ENCODE data around the gene LTB4R2. TPM values are rescaled to one million over a fixed set of nuclear protein-coding genes. Genes with fewer than 3 reads are reported as not detected.

LTB4R2 gene
- total RNA-seq, 1 donor from 2014 or later, result 9.3 TPM

GRCh38 chr14:24338843-24339242, 28.9 kb downstream of the LTB4R2 start:
- H3K4me3 Mint-ChIP-seq (ENCODE audit: unreplicated experiment), result no peak overlapping the region
- H2AFZ ChIP-seq (ENCODE audit: low read depth, low read length), result no peak overlapping the region
- no peak for DNase-seq (ENCODE audit: low read depth)
- H4K20me1 ChIP-seq (ENCODE audit: insufficient read depth, low read length), result no peaks in the 10 kb centered on the region
- peaks cover 4% of the 10 kb centered on the region for H3K4me1 ChIP-seq (ENCODE audit: insufficient read depth, low read length)
- no peak for FAIRE-seq
- no peak overlapping the region for H3K9ac ChIP-seq (ENCODE audit: low read length)
- H3K27me3 ChIP-seq (ENCODE audit: insufficient read depth, low read length), result peaks cover 60% of the 10 kb centered on the region
- no peak overlapping the region for H3K27ac ChIP-seq (ENCODE audit: low read depth, low read length)
- H3K9me3 Mint-ChIP-seq (ENCODE audit: unreplicated experiment), result peaks cover 10% of the 10 kb centered on the region
- H3K27me3 Mint-ChIP-seq (ENCODE audit: low read depth, unreplicated experiment), result peaks cover 78% of the 10 kb centered on the region
- no peaks in the 10 kb centered on the region for H3K36me3 ChIP-seq (ENCODE audit: insufficient read depth, low read length)
- H3K27ac Mint-ChIP-seq (ENCODE audit: unreplicated experiment), result no peak overlapping the region
- no peaks in the 10 kb centered on the region for H3K79me2 ChIP-seq (ENCODE audit: insufficient read depth, low read length)
- no peak overlapping the region for H3K4me3 ChIP-seq (ENCODE audit: insufficient read depth, low read depth, low read length)
- peak overlapping the region; percentile 71 for H3K4me2 ChIP-seq (ENCODE audit: low read length)
- peaks cover 2% of the 10 kb centered on the region for H3K36me3 Mint-ChIP-seq (ENCODE audit: low read depth, unreplicated experiment)
- TF ChIP-seq EZH2 (IDR thresholded peaks at IDR 0.05; ENCODE audit: insufficient read depth, low read length), result no peak
- no peak for TF ChIP-seq CTCF (IDR thresholded peaks at IDR 0.05; ENCODE audit: insufficient read depth, low read depth, low read length)
- H3K4me1 Mint-ChIP-seq (ENCODE audit: low read depth, unreplicated experiment), result peaks cover 2% of the 10 kb centered on the region
- no peaks in the 10 kb centered on the region for H3K9me3 ChIP-seq (ENCODE audit: insufficient read depth, low read depth, low read length)

GRCh38 chr14:24339284-24340151, 29.6 kb downstream of the LTB4R2 start, which contains the start of gene RIPK3:
RIPK3 (minus strand) TSS chr14:24339991; CDS start chr14:24339826, 165 bp downstream.
- H3K27ac ChIP-seq (ENCODE audit: low read depth, low read length), result no peak within 1 kb of the TSS
- no peak within 1 kb of the TSS for H3K27ac Mint-ChIP-seq (ENCODE audit: unreplicated experiment)
- peaks cover 5% of the 10 kb centered on the region for H3K4me1 Mint-ChIP-seq (ENCODE audit: low read depth, unreplicated experiment)
- H3K4me2 ChIP-seq (ENCODE audit: low read length), result peak within 1 kb of the TSS; percentile 71
- peaks cover 10% of the 10 kb centered on the region for H3K9me3 Mint-ChIP-seq (ENCODE audit: unreplicated experiment)
- H3K27me3 Mint-ChIP-seq (ENCODE audit: low read depth, unreplicated experiment), result peaks cover 74% of the 10 kb centered on the region
- H3K4me3 Mint-ChIP-seq (ENCODE audit: unreplicated experiment), result peak within 1 kb of the TSS; percentile 62
- H3K36me3 ChIP-seq (ENCODE audit: insufficient read depth, low read length), result no peaks in the 10 kb centered on the region
- H3K9ac ChIP-seq (ENCODE audit: low read length), result no peak within 1 kb of the TSS
- peaks cover 2% of the 10 kb centered on the region for H3K36me3 Mint-ChIP-seq (ENCODE audit: low read depth, unreplicated experiment)
- DNase-seq (ENCODE audit: low read depth), result no peak
- no peaks in the 10 kb centered on the region for H3K4me1 ChIP-seq (ENCODE audit: insufficient read depth, low read length)
- H3K9me3 ChIP-seq (ENCODE audit: insufficient read depth, low read depth, low read length), result no peaks in the 10 kb centered on the region
- H2AFZ ChIP-seq (ENCODE audit: low read depth, low read length), result peak within 1 kb of the TSS; percentile 55
- H4K20me1 ChIP-seq (ENCODE audit: insufficient read depth, low read length), result no peaks in the 10 kb centered on the region
- peaks cover 54% of the 10 kb centered on the region for H3K27me3 ChIP-seq (ENCODE audit: insufficient read depth, low read length)
- H3K4me3 ChIP-seq (ENCODE audit: insufficient read depth, low read depth, low read length), result peak within 1 kb of the TSS; percentile 19
- no peaks in the 10 kb centered on the region for H3K79me2 ChIP-seq (ENCODE audit: insufficient read depth, low read length)
- no peak for FAIRE-seq
- no peak for TF ChIP-seq CTCF (IDR thresholded peaks at IDR 0.05; ENCODE audit: insufficient read depth, low read depth, low read length)
- peak; percentile 50 for TF ChIP-seq EZH2 (IDR thresholded peaks at IDR 0.05; ENCODE audit: insufficient read depth, low read length)

- H3K4me3 Mint-ChIP-seq (ENCODE audit: unreplicated experiment), result no peak overlapping the region
- peaks cover 5% of the 10 kb centered on the region for H3K4me1 Mint-ChIP-seq (ENCODE audit: low read depth, unreplicated experiment)
- H3K36me3 Mint-ChIP-seq (ENCODE audit: low read depth, unreplicated experiment), result peaks cover 2% of the 10 kb centered on the region
- Histone ChIP-seq H3K36me3 (ENCODE audit: insufficient read depth, low read length) (no peaks in the 10 kb centered on the region), H3K9me3 (ENCODE audit: insufficient read depth, low read depth, low read length) (no peaks in the 10 kb centered on the region), H3K4me2 (ENCODE audit: low read length) (no peak overlapping the region), H3K27me3 (ENCODE audit: insufficient read depth, low read length) (peaks cover 52% of the 10 kb centered on the region), H3K79me2 (ENCODE audit: insufficient read depth, low read length) (no peaks in the 10 kb centered on the region), H3K4me3 (ENCODE audit: insufficient read depth, low read depth, low read length) (no peak overlapping the region), H3K4me1 (ENCODE audit: insufficient read depth, low read length) (no peaks in the 10 kb centered on the region), H4K20me1 (ENCODE audit: insufficient read depth, low read length) (no peaks in the 10 kb centered on the region), H2AFZ (ENCODE audit: low read depth, low read length) (no peak overlapping the region), H3K9ac (ENCODE audit: low read length) (no peak overlapping the region), H3K27ac (ENCODE audit: low read depth, low read length) (no peak overlapping the region)
- no peak for FAIRE-seq
- H3K27me3 Mint-ChIP-seq (ENCODE audit: low read depth, unreplicated experiment), result peaks cover 65% of the 10 kb centered on the region
- no peak for DNase-seq (ENCODE audit: low read depth)
- H3K27ac Mint-ChIP-seq (ENCODE audit: unreplicated experiment), result no peak overlapping the region
- peaks cover 10% of the 10 kb centered on the region for H3K9me3 Mint-ChIP-seq (ENCODE audit: unreplicated experiment)
- TF ChIP-seq CTCF (IDR thresholded peaks at IDR 0.05; ENCODE audit: insufficient read depth, low read depth, low read length) (no peak), EZH2 (IDR thresholded peaks at IDR 0.05; ENCODE audit: insufficient read depth, low read length) (no peak)
These were observed 30.7 kb downstream of the LTB4R2 start for GRCh38 chr14:24340606-24341005.

All from astrocyte (in vitro differentiated cells and primary cell).